NT2/D1 (cell line): Measurements from ENCODE around the gene NELL1.

Experiments
- SUZ12 ChIP-seq: IDR thresholded peaks from 2 replicates; pipeline ENCODE4 v1.6.1; 2011; ENCODE audit not compliant: insufficient read length, insufficient read depth; ENCODE audit errors: extremely low read depth
- YY1 ChIP-seq: IDR thresholded peaks from 2 replicates; pipeline ENCODE4 v1.6.1; 2011; ENCODE audit not compliant: insufficient read length, insufficient read depth
- ZNF274 ChIP-seq: IDR thresholded peaks from 2 replicates; pipeline ENCODE4 v1.6.1; 2011; ENCODE audit warnings: mild to moderate bottlenecking, low read depth, low read length

- TF ChIP-seq ZNF274 (no peak), YY1 (no peak), SUZ12 (no peak)
These were observed 559.8 kb downstream of the NELL1 start for GRCh38 chr11:21229224-21229623.
